GM12878 (cell line): Measurements from ENCODE around the gene MLLT3.

Experiments
- BHLHE40 ChIP-seq, 2 experiments: fragments of 450-650 bp in 1 of 2; IDR thresholded peaks; 2 replicates each; pipeline ENCODE4 v1.6.1; 2011 to 2017; ENCODE audit warnings: low read depth in 2 of 2, borderline replicate concordance in 1 of 2, improper control_type of control experiment in 1 of 2, low read length in 1 of 2, mild to moderate bottlenecking in 1 of 2
- IKZF2 ChIP-seq, 2 experiments: fragments of 450-650 bp; IDR thresholded peaks; 2 replicates each; pipeline ENCODE4 v1.6.1; 2017; ENCODE audit warnings: mild to moderate bottlenecking in 2 of 2, moderate library complexity in 2 of 2
- JUND ChIP-seq: IDR thresholded peaks from 2 replicates; pipeline ENCODE4 v1.6.1; 2012; ENCODE audit warnings: low read depth, mild to moderate bottlenecking, low read length, improper control_type of control experiment, moderate library complexity
- NR2C2 ChIP-seq: IDR thresholded peaks from 2 replicates; pipeline ENCODE4 v1.6.1; 2011; ENCODE audit warnings: borderline replicate concordance, low read depth; ENCODE audit not compliant: control insufficient read depth, insufficient read length
- RAD21 ChIP-seq: IDR thresholded peaks from 2 replicates; pipeline ENCODE4 v1.6.1; 2011; ENCODE audit warnings: mild to moderate bottlenecking, low read depth, low read length, moderate library complexity; ENCODE audit not compliant: insufficient read depth
- TAF1 ChIP-seq: IDR thresholded peaks from 2 replicates; pipeline ENCODE4 v1.6.1; 2011; ENCODE audit warnings: mild to moderate bottlenecking, low read depth, low read length, borderline replicate concordance

DNA sequence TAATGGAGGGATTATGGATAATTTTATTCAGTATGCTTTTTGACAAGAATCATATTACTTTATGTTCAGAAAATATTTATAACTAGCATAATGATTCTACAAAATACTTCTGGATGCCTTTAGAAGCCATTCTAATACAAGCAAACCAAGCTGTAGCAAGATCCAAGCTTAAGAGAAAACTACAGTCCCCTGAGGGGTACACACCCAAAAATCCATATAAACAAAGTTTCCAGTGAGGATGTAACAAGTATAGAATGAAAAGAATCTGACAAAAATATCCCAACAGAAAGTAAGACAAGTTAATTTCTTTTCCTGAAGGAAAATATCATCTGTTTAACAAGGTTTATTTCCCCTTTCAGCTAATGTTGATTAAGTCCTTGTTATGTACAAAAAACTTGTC, 53.9 kb downstream of the MLLT3 start:
- TF ChIP-seq TAF1 = no peak
- no peak for TF ChIP-seq JUND
- no peak for TF ChIP-seq NR2C2
- TF ChIP-seq IKZF2 (IDR thresholded peaks at IDR 0.05) = no peak
- no peak for TF ChIP-seq BHLHE40 (IDR thresholded peaks at IDR 0.05; ENCODE audit: borderline replicate concordance in 1 of 2, low read depth in 2 of 2, low read length in 1 of 2)
- no peak for TF ChIP-seq RAD21
